ENCODE measurements around the gene PRKAG1. TPM values are rescaled to one million over a fixed set of nuclear protein-coding genes. Genes with fewer than 3 reads are reported as not detected.

Gene PRKAG1
- total and polyA plus RNA-seq, 4 donors: 43.2 to 75.2 (median 69.9) TPM

DNA sequence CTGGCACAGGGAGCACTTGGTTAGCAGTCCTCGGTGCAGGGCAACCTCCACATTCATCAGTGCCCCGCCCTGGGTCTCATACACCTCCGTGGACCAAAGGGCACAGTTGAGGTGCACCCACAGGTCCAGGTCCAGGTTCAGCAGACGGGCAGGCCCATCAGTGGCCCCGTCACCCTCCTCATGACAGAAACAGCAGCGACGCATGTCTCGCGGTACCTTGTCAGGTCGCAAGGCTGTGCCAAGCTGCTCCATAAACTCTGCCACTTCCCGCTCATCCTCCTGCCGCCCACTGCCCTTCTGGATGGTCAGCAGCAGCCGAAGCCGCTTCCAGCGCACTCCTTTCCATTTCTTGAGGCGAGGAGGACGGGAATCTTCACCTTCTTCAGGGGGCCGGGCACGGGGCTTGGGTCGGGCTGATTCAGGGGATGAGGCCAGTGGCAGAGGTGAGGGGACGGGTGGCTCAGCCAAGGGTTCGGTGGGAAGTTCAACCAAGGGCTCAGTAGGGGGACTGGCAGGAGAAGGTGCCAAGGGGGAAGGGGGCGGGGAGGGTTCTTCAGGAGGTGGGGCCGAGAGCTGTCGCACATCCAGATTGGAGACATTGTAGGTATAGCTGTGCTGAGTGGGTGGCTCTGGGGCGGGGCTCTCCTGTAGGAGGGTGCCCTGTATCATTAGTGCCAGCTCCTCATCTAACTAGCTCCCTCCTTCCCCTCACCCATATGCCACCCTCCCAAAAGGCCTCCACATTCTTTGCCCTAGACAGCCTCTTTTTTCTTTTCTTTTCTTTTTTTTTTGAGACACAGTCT is 8.3 kb upstream of the PRKAG1 start:
- Histone ChIP-seq H3K36me3 (ENCODE audit: control insufficient read depth, insufficient read depth, low read length) (peaks cover 91% of the 10 kb centered on the region), H3K27ac (ENCODE audit: low read depth, low read length) (no peak overlapping the region), H3K9me3 (ENCODE audit: control insufficient read depth, insufficient read depth, low read length) (no peaks in the 10 kb centered on the region), H3K27me3 (ENCODE audit: control insufficient read depth, insufficient read depth, low read length) (no peaks in the 10 kb centered on the region), H3K4me3 (ENCODE audit: low read depth, low read length) (no peak overlapping the region), H3K4me1 (ENCODE audit: control insufficient read depth, insufficient read depth, low read length) (peaks cover 7% of the 10 kb centered on the region)
- WGBS (ENCODE audit: insufficient coverage): 96% methylated on average over 23 of the region's 26 CpGs
- no peak for DNase-seq (ENCODE audit: low read depth in 4 of 6, low spot score in 6 of 6)

DNA sequence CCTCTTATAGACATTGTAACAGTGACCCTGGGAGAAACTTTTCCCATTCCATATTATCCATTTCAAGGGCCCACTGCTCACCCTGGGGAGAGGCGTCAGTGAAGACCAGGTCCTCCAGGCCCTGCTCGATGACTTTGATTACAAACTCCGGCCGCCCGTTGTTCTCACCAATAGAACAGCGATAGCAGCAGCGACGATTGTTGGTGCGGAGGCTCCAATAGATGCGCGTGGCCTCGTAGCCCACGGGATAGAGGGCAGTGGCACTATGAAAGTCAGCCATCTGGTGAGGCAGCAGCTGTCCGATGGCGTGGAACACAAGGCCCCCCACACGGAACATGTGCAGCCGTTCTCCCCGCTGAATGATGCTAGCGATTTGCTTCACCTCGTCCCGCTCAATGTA is 7.5 kb upstream of the PRKAG1 start:
- DNase-seq (ENCODE audit: low read depth in 4 of 6, low spot score in 6 of 6): no peak
- H3K9me3 ChIP-seq (ENCODE audit: control insufficient read depth, insufficient read depth, low read length): no peaks in the 10 kb centered on the region
- WGBS (ENCODE audit: insufficient coverage): 90% methylated on average over 21 of the region's 21 CpGs
- H3K27ac ChIP-seq (ENCODE audit: low read depth, low read length): no peak overlapping the region
- H3K4me3 ChIP-seq (ENCODE audit: low read depth, low read length): no peak overlapping the region
- H3K36me3 ChIP-seq (ENCODE audit: control insufficient read depth, insufficient read depth, low read length): peaks cover 91% of the 10 kb centered on the region
- H3K27me3 ChIP-seq (ENCODE audit: control insufficient read depth, insufficient read depth, low read length): no peaks in the 10 kb centered on the region
- no peaks in the 10 kb centered on the region for H3K4me1 ChIP-seq (ENCODE audit: control insufficient read depth, insufficient read depth, low read length)

DNA sequence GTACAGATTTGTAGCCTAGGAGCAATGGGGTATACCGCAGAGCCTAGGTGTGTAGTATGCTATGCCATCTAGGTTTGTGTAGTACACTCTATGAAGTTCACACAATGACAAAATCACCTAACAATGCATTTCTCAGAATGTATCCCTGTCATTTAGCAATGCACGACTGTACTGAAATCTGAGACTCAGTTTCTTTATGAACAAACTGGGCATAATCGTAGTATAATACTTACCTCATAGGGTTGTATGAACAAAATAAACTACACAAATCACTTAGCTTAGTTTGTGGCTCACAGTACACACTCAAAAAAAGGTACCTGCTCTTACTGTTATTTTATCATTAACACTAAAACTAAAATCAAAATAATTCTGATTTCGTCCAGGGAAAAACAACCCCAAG is 6.9 kb upstream of the PRKAG1 start:
- no CpG with 5 or more reads among the region's 4 CpGs for WGBS (ENCODE audit: insufficient coverage)
- no peaks in the 10 kb centered on the region for H3K27me3 ChIP-seq (ENCODE audit: control insufficient read depth, insufficient read depth, low read length)

DNA sequence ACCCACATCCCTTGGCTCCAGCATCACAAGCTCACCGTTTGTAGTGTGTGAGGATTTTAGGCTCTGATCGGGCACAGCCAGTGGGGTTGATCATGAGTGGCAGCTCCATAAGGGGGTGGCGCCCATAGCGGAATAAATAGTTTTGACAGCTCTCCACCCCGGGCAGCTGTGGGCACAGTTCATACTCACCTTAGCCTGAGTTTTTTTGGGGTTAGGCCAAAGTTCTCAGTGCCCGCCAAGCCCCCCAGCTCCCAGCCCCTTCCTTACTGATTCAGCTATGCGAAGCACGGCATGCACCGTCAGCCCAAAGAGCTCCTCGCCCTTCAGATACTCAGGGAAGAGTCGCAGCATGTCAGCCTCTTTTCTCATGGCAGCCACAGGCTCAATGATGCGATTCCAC is 6.0 kb upstream of the PRKAG1 start:
- Histone ChIP-seq H3K36me3 (ENCODE audit: control insufficient read depth, insufficient read depth, low read length) (peaks cover 83% of the 10 kb centered on the region), H3K9me3 (ENCODE audit: control insufficient read depth, insufficient read depth, low read length) (no peaks in the 10 kb centered on the region)
- WGBS (ENCODE audit: insufficient coverage): 93% methylated on average over 9 of the region's 12 CpGs

More for the DNA sequence above, 6.9 kb upstream of the PRKAG1 start:
- no peak overlapping the region for H3K4me3 ChIP-seq (ENCODE audit: low read depth, low read length)
- DNase-seq (ENCODE audit: low read depth in 4 of 6, low spot score in 6 of 6): no peak
- no peaks in the 10 kb centered on the region for H3K9me3 ChIP-seq (ENCODE audit: control insufficient read depth, insufficient read depth, low read length)
- H3K36me3 ChIP-seq (ENCODE audit: control insufficient read depth, insufficient read depth, low read length): peaks cover 91% of the 10 kb centered on the region
- H3K27ac ChIP-seq (ENCODE audit: low read depth, low read length): no peak overlapping the region
- no peaks in the 10 kb centered on the region for H3K4me1 ChIP-seq (ENCODE audit: control insufficient read depth, insufficient read depth, low read length)

DNA sequence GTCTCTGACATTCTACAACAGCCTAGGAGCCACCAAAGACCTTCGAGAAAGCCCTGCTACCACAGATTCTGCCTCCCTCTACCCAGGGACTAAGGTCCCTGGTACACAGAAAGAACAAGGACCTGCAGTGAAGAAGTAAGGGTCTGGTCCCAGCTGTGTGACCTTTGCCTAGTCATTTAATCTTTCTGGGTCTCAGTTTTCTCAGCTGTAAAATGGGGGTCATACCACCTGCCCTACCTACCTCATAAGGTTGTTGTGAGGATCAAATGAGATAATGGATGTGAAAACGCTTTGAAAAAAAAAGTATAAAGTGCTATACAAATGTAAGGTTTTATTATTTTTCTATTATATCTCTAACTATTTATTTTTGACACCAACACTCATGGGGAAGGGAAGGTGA is 5.2 kb upstream of the PRKAG1 start:
- Histone ChIP-seq H3K4me1 (ENCODE audit: control insufficient read depth, insufficient read depth, low read length) (peaks cover 4% of the 10 kb centered on the region), H3K27ac (ENCODE audit: low read depth, low read length) (no peak overlapping the region), H3K36me3 (ENCODE audit: control insufficient read depth, insufficient read depth, low read length) (peaks cover 76% of the 10 kb centered on the region), H3K9me3 (ENCODE audit: control insufficient read depth, insufficient read depth, low read length) (no peaks in the 10 kb centered on the region), H3K27me3 (ENCODE audit: control insufficient read depth, insufficient read depth, low read length) (no peaks in the 10 kb centered on the region), H3K4me3 (ENCODE audit: low read depth, low read length) (no peak overlapping the region)
- 100% methylated on average over 1 of the region's 2 CpGs for WGBS (ENCODE audit: insufficient coverage)
- no peak for DNase-seq (ENCODE audit: low read depth in 4 of 6, low spot score in 6 of 6)

More for the DNA sequence above, 6.0 kb upstream of the PRKAG1 start:
- Histone ChIP-seq H3K27ac (ENCODE audit: low read depth, low read length) (no peak overlapping the region), H3K4me1 (ENCODE audit: control insufficient read depth, insufficient read depth, low read length) (peaks cover under 1% of the 10 kb centered on the region), H3K27me3 (ENCODE audit: control insufficient read depth, insufficient read depth, low read length) (no peaks in the 10 kb centered on the region), H3K4me3 (ENCODE audit: low read depth, low read length) (no peak overlapping the region)
- DNase-seq (ENCODE audit: low read depth in 4 of 6, low spot score in 6 of 6): no peak

DNA sequence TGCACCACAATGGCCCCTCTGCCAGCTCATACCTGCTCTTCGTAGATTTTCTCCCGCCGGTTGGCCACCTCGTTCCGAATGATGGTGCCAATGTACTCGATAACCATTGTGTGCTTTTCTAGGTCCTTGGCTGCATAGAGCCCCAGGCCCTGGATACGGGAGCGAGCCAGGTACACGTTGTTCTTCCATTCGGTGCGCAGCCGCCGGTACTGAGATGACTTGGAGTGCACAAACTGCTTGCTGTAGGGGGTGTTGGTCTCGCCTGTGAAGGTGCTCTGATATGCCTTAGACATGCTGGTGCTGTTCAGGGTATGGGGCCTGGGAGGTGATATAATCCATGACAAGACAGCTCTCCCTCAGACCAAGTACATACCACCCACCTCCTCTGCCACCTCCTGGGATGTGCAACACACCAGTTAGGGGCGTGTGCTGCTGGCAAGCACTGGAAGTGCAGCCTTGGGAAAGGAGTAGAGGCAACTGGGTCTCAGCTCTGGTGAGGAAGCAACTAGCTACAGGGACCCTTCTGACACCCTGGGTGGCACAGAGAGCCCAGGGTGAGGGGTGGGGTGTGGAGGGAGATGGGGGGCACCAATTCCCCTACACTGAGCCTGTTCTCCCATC is 4.1 kb upstream of the PRKAG1 start:
- Histone ChIP-seq H3K9me3 (ENCODE audit: control insufficient read depth, insufficient read depth, low read length) (no peaks in the 10 kb centered on the region), H3K27me3 (ENCODE audit: control insufficient read depth, insufficient read depth, low read length) (no peaks in the 10 kb centered on the region), H3K36me3 (ENCODE audit: control insufficient read depth, insufficient read depth, low read length) (peaks cover 66% of the 10 kb centered on the region), H3K4me3 (ENCODE audit: low read depth, low read length) (no peak overlapping the region), H3K4me1 (ENCODE audit: control insufficient read depth, insufficient read depth, low read length) (peaks cover 8% of the 10 kb centered on the region), H3K27ac (ENCODE audit: low read depth, low read length) (no peak overlapping the region)
- WGBS (ENCODE audit: insufficient coverage): 97% methylated on average over 10 of the region's 15 CpGs
- DNase-seq (ENCODE audit: low read depth in 4 of 6, low spot score in 6 of 6): no peak

DNA sequence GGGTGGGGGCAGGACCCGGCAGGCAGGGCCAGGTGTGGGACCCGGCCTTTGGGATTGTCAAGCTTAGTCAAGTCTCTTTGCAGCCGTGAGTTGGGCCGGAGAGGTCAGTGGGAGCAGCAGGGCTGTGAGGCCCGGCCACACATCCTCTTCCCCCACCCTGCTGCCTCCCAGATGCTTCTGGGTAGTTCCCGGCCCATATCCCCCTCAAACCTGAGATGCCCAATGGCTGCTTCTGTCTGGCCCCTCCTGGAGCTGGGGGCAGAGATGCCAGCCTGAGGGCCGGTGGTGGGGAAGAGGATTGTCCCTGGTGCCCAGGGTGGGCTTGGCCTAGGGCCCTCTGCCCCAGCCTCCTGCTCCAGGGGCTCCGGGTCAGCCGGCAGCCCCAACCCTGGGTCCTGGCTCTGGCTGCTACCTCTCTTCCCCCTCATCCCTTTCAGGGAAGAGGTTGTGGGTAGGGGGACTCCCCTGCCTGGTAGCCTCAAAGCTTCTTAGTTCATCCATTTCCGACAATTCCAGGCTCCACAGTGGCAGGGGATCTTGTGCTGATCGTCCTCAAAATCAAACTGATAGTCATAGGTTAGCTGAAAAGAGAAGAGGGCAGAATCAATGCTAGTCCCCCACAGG is 2.8 kb upstream of the PRKAG1 start:
- 85% methylated on average over 9 of the region's 11 CpGs for WGBS (ENCODE audit: insufficient coverage)
- H3K27ac ChIP-seq (ENCODE audit: low read depth, low read length): no peak overlapping the region
- H3K36me3 ChIP-seq (ENCODE audit: control insufficient read depth, insufficient read depth, low read length): peaks cover 54% of the 10 kb centered on the region
- no peak for DNase-seq (ENCODE audit: low read depth in 4 of 6, low spot score in 6 of 6)
- no peaks in the 10 kb centered on the region for H3K9me3 ChIP-seq (ENCODE audit: control insufficient read depth, insufficient read depth, low read length)
- no peaks in the 10 kb centered on the region for H3K27me3 ChIP-seq (ENCODE audit: control insufficient read depth, insufficient read depth, low read length)
- H3K4me1 ChIP-seq (ENCODE audit: control insufficient read depth, insufficient read depth, low read length): peaks cover 12% of the 10 kb centered on the region
- no peak overlapping the region for H3K4me3 ChIP-seq (ENCODE audit: low read depth, low read length)

DNA sequence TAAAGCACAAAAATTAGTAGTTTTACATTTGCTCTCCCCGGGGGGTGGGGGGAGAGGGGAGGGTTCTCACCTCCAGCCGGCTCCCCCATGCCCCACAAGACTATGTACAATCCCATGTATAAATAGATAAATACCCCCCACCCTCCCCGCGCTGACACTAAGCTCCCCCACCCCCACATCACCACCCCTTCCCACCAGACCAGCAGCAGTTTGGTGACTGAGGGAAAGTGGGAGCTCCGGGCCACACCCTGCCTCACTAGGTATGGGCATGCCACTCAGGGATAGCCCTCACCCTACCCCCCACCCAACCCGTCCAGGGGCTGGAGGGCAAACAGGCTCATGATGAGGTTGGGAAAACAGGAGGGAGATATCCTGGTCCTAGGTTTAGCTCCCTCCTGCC is 1.9 kb upstream of the PRKAG1 start:
- H3K27ac ChIP-seq (ENCODE audit: low read depth, low read length): no peak overlapping the region
- no peaks in the 10 kb centered on the region for H3K27me3 ChIP-seq (ENCODE audit: control insufficient read depth, insufficient read depth, low read length)
- H3K4me3 ChIP-seq (ENCODE audit: low read depth, low read length): no peak overlapping the region
- peaks cover 46% of the 10 kb centered on the region for H3K36me3 ChIP-seq (ENCODE audit: control insufficient read depth, insufficient read depth, low read length)
- DNase-seq (ENCODE audit: low read depth in 4 of 6, low spot score in 6 of 6): no peak
- H3K4me1 ChIP-seq (ENCODE audit: control insufficient read depth, insufficient read depth, low read length): peaks cover 12% of the 10 kb centered on the region
- no CpG with 5 or more reads among the region's 6 CpGs for whole genome bisulfite sequencing (ENCODE audit: insufficient coverage)
- H3K9me3 ChIP-seq (ENCODE audit: control insufficient read depth, insufficient read depth, low read length): no peaks in the 10 kb centered on the region

DNA sequence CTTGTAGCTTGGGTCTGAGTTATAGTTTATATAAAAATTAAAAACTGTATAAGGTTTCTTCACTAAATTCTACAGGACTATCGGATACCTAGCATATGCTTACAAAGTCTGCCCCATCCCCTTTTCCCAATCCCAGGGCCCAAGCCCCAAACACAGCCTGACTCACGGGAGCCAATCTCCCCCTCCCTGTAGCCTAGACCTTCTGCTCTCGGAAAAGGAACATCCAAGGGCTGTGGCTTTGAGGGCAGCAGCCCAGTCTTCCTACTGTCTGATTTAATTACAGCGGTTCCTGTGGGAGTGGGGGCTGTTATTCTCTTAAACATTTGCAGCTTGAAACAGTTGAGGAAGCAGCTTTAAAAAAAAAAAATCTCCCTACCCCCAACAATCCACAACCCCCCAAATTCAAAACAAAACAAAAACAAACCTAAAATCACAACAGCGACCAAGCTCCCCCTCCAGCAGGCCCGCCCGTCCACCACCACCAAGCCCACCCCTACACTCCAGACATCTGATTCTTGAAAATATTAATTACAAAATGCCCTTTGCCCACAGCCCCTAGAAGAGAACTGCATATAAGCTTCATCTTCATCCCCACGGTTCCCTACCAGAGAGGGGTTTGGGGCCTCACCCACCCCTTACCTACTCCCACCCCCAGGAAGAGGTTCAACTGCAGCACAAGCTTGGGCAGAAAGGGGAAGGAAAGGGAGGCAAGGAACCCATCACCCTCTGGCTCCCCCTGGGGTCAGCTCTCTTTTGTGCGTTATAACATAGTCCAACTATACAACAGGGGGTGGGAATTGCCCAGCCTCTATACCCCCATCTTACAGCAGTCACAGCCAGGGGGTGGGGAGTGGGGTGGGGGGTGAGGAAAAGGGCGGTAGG is 1.1 kb upstream of the PRKAG1 start:
- no peaks in the 10 kb centered on the region for H3K27me3 ChIP-seq (ENCODE audit: control insufficient read depth, insufficient read depth, low read length)
- WGBS (ENCODE audit: insufficient coverage): 72% methylated on average over 4 of the region's 10 CpGs
- no peaks in the 10 kb centered on the region for H3K9me3 ChIP-seq (ENCODE audit: control insufficient read depth, insufficient read depth, low read length)
- peak in 1 of 6 donors; percentile 34 for DNase-seq (ENCODE audit: low read depth in 4 of 6, low spot score in 6 of 6)
- H3K36me3 ChIP-seq (ENCODE audit: control insufficient read depth, insufficient read depth, low read length): peaks cover 40% of the 10 kb centered on the region
- peak overlapping the region; percentile 97 for H3K27ac ChIP-seq (ENCODE audit: low read depth, low read length)
- H3K4me3 ChIP-seq (ENCODE audit: low read depth, low read length): no peak overlapping the region
- H3K4me1 ChIP-seq (ENCODE audit: control insufficient read depth, insufficient read depth, low read length): peaks cover 12% of the 10 kb centered on the region
